Stimulated activated CD4-positive, alpha-beta T cell treated with anti-CD3 and anti-CD28 coated beads, TNF-alpha, amount 100 ng/mL, for 4 hours (primary cell): Measurements from ENCODE around the gene ARHGAP29.
A peak's percentile ranks its signal among the peaks of the same experiment; 100 is the strongest.

Source experiments
- DNase-seq, 3 experiments: peaks; one replicate each; pipeline ENCODE4 v3.0.0-alpha.2; 2020; ENCODE audit warnings: low read depth in 3 of 3

Gene ARHGAP29

DNA sequence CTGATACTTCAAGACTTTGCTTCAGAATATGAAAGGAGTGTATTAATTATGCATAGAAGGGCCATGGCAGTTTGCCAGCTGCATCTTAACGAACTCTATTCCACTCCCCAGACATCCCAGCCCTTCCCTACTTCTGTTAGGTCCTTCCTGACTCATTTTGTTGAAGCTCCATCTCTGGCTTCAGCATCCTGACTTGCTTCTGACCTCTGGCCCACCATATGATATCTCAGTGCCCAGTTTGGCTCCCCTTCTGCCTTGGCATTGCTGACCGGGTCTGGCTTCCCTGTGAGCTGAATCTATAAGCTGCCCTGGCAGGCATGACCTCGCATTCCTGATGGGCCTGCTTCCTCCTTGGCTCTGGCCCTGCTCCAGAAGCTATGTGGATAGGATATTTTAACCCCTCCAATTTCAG is 27.6 kb upstream of the ARHGAP29 start:
- DNase-seq, result no peak

DNA sequence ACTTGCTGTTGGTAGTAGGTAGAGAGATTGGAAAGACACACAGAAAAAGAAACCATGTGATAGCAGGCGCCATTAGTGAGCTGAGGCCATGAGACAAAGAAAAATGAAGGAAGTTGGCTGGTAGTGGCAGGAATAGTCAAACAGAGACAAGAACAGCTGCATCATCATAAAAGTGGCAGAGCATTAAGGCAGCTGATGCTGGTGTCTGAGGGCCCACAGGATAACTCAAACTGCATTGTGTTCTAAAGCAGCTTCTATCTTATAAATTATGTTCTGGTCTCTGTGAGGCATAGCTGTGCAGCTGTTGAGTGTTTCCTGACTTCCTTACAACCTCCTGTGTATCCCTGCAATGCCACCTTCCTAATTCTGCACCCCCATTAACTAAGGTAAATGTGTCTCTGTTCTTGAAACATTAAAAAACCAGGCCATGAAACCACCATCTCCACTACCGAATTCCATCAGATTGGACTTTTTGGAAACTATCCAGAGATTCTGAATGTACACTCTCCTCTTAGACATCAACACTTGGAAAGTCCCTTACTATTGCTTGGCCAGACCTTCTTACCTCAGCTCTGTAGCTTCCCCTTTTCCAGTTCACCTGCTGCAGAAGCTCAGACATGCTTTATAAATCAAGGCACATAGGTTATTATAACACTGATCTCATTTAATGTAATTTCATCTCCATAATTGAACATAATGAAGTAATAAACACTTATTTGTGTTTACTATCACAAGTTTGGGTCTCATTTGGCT is 23.4 kb upstream of the ARHGAP29 start:
- DNase-seq, result no peak

DNA sequence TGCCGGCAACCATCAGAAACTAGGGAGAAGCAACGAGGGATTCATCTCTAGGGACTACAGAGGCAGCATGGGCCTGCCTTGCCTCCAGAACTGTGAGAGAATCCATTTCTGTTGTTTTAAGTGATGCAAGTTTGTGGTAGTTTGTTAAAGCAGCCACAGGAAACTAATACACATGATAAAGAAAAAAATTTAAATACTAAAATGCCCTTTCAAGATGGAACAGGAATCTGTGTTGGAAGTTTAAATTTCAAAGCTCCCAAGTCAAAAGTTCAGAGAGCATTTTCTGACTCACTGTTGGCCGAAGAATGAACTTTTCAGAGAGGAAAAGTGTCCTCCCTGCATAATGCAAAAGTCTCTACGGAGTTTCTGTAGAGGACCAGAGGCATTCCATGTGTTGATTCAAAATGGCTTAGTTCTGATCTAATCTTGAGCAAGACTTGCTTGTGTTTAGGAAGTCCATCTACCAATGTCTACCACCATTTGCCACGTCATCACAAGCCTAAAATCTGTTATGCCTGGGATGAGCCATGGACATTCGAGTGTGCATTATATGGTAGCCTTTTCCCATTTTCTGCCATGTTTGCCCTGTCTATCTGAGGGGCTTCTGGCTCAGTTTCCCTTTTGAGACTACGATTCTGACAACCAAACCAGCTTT is 22.4 kb upstream of the ARHGAP29 start:
- DNase-seq, result no peak

DNA sequence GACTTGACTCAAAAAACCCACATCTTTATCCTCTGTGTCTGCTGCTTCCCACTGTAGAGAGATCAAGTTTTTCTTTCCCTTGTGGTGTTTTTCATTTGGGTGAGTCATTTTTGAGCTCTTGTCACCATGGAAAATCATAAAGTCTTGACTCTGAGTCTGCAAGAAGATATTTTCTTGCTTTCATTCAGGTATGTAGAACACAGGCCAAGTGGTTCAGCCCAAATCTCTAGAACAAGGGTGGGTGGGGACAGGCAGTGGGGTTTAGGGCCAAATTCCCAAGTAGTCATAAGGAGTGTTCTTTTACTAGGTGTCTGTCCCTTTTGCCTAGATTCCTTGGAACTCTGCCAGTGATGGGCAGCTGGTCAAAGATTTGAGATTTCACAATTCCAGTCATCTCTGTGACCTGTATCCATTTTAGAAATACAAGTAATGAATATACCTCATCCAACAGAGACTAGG is 21.5 kb upstream of the ARHGAP29 start:
- DNase-seq, result no peak

DNA sequence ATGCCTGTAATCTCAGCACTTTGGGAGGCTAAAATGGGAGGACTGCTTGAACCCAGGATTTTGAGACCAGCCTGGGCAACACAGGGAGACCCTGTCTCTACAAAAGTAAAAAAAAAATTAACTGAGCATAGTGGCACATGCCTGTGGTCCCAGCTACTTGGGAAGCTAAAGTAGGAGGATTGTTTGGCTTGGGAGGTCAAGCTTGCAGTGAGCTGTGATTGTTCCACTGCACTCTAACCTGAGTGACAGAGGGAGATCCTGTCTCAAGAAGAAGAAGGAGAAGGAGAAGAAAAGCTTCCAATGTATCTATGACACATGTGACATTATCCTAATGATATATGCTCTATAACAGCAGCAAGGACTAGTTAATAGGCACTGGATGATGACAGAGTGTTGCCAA is 20.1 kb upstream of the ARHGAP29 start:
- DNase-seq, result no peak

DNA sequence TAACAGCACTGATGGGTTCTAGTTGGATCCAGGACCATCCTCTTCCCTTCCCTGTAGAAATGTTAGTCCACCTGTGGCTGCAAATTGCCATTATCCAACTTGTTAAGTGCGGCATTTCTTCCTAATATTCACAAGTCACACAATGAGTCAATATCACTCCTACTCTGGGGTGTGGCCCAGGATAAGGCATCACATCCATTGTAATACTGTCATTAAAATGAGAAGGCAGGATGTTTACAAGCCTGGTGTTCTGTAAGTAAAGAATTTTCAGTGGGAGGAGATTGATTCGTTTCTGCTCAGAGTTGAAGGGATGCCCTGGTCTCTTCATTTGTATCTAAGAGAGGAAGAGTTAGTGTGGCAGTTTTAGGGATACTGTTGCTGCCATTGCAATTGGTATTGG is 18.1 kb upstream of the ARHGAP29 start:
- DNase-seq, result no peak

DNA sequence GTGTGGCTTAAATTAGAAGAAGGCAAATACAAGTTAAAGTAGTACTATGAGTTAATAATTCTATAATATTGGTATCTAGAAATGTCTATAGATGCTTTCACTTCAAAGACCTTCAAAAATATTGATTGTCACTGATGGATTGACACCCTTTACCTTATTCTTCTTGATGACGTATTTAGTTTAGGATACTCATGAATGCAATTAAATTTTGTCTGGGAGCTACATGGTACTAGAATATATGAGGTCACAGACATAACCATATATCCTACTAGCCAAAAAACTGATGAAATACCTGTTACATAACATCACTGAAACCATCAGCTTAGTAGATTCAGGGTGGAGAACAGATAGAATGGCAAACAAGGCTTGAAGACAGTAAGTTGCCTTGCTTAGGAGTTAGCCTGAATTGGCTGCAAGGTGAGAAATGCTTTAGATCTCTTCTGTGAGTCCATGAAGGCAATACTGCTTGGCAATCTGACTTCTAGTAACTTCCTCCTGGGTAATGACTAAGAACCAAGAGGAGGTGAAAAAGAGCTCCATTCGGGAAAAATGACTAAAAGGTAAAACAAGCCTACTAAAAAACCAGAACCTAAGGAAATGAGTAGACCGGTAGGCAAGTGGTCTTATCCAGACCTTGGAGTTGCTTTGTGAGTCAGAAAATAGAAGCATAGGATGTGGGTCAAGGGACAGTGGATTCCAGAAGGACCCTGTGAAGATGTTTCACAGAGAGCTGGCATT is 16.9 kb upstream of the ARHGAP29 start:
- DNase-seq, result no peak

DNA sequence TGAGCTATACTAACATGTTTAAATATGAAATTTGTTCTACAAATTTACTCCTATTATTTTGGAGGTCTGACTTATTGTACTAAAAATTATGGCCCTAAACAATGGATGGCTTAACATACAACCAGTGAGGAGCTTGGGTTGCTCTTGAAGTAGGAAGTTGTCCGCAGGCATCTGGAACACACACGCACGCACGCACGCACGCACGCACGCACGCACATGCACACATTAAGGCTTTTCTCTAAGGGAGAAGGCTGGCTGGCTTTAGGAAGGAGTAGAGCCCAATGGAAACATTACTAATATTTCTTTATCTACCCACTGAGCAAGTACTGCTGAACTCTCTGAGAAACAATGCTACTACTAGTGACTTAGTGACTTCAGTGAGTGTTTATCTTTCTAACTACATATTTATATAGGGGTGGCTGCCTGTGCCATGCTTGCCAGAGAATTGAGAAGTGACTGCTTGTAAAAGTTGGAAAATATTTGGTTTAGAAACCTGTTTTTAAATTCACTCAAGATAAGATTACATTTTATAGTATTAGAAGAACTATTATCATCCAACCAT is 16.2 kb upstream of the ARHGAP29 start:
- DNase-seq, result no peak

DNA sequence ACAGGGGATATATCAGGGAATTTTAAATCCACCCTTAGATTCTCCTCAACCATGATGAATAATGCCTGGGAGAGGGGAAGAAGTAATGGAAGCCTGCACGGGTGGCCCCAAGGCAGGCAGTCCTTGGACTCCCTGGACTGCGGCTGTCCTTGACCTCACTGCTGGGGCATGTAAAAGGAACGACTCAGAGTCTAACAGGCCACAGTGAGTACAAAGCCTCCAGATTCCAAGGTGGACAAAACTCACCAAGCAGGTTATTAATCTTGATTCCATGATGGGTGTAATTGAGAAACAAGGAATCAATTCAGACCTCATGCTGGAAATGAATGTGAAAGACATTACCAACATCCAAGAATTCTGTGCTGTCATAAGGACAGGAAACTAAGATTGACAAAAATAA is 13.0 kb upstream of the ARHGAP29 start:
- DNase-seq, result no peak

DNA sequence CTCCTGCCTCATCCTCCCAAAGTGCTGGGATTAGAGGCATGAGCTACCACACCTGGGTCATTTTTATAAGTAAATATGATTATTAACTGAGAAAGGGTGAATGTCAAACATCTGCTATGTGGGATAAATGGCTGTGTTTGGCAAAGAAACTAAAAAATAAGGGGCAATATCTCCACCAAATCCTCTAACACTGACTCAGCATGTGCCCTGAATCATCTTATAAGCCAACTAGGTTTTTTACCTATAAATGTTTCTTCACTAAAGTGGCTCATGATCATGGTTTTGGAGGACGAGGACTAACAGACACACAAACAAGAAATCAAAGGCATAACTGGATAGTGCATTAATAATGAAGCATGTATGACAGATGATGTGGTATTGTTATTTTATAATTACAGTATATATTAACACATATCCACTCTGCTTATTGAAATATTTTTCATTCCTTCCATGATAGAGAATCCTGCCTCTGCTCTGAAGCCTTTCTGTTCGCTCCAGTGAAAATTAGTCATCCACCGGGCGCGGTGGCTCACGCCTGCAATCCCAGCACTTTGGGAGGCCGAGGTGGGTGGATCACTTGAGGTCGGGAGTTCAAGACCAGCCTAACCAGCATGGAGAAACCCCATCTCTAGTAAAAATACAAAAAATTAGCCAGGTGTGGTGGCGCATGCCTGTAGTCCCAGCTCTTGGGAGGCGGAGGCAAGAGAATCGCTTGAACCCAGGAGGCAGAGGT is 11.7 kb upstream of the ARHGAP29 start:
- no peak for DNase-seq

DNA sequence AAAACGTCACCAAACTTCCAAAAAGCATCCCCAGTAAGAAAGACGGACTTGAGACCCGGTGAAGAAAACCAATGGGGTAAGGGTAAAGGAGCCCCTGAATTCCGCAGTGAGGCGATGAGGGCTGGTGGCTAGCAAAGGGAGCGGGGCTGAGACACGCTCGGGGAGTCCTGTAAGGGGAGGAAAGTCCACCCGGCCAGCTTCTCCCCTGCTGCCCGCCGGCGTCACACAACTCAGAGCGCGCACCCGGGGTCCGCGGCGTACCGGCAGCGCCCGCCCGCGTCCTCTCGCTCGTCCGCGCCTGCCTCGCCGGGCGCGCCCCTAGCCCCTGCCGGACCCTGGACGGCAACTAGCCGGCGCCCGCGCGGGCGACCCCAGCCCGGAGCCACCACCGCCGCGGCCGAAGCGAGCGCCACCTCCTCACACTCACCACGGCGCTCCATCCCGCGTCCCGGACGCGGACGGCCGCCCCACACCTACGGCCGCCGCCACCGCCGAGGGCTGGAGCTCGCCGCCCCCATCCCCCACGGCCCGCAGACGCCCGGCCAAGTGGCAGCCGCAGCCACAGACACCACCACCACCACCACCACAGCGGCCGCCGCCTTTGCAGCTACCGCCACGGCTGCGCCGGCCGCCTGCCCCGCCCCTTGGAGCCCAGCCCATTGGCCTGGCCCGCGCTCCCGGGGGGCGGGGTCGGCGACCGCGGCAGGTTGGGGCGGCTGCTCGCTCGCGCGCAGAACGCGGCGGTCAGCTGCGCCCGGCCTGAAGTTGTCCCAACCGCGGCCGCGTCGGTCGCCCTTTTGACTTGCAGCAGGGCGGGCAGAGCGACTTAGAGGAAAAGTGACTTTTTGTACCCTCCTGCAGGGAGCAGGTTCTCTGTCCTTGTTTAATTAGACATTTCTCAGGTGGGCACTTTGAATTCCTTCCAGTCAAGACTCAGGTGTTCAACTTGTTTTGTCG is 10.0 kb upstream of the ARHGAP29 start:
- peak in 1 of 3 experiments; percentile 6 for DNase-seq

DNA sequence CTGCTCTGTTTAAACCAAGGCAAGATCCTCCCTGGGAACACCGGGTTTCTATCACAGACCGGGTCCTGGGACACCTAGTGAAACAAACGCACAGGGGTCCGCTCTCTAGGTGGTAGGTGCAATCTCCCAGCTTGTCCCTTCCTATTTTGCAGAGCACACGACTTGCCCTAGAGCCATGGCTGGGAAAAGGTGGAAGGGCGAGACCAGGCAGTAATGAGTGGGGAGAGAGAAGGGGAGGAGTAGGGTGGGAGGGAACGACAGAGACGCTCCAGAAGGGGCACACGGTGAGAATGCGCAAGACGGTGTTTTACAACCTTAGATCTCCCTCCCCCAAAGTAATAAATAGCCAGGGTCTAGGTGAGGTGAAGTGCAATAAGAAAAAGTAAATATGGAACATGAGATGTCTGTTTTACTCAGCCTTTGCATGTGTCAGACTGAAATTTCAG is 9.3 kb upstream of the ARHGAP29 start:
- no peak for DNase-seq

DNA sequence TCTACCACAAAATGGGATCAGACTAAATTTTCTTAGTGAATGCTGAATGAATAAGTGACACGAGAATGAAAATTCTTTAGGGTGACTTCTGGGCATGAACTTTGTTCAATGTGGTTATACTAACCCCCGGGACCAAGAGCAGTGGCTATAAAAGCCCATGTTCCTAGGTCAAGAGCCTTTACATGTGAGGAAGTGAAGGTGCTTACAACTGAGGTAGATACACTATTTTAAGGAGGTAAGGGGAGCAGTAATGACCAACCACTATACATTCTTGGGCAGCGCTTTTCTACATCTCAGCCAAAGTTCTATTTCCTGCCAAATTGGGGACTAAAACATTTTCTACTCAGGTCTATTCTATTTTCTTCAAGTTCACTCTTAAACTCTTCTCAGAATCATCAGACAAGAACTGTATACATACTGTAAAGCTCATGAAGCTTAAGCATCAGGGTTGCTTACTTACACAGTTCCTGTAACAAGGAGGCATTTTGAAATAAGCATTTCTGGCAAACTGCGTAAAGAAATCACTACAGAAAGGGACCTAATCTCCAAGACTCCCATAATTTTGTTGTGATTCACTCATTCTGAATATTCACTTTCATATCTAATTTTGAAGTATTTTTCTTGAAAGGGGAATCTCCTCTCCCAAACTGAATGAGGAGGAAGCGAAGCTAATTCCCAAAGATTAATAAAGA is 8.5 kb upstream of the ARHGAP29 start:
- no peak for DNase-seq

DNA sequence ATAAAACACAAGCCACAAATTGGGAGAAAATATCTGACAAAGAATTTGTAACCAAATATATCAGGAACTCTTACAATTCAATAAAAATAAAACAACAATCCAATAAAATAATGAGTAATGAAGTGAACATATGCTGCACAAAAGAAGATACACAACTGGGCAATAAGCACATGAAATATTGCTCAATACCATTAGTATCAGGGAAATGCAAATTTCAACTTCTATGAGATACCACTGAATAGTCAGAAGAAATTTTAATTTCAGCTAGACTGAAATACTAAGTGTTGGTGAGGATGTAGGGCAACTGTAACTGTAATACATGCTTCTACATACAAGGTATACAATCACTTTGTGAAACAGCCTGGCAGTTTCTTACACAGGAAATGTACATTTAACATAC is 7.4 kb upstream of the ARHGAP29 start:
- no peak for DNase-seq

DNA sequence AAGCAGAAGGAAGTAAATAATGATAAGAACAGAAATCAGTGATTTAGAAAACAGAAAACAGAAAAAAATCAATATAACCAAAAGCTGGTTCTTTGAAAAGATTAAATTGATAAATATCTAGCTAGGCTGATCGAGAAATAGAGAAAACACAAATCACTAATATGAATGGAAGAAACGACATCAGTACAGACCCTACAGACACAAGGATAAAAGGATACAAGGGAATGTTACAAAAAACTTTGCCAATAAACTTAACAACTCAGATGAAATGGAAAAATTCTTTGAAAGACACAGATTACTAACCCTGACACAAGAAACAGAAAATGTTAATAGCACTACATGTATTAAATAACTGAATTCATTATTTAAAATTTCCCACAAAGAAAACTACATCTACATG is 6.3 kb upstream of the ARHGAP29 start:
- DNase-seq, result no peak

DNA sequence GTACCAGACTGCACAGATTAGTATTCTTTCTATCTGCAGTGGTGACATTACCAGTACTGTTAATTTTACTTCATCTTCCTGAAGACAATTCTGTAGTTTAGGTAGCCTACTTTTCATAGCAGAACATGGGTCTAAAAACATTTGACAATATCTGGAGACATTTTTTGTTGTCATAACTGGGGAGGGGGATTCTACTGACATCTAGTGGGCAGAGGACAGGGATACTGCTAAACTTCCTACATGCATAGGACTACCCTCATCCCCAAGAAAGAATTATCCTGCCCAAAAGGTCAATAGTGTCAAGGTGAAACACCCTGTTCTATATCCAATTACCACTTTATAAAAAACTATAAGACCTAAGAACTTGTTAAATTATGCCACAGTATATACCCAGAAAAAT is 3.4 kb upstream of the ARHGAP29 start:
- DNase-seq, result no peak

DNA sequence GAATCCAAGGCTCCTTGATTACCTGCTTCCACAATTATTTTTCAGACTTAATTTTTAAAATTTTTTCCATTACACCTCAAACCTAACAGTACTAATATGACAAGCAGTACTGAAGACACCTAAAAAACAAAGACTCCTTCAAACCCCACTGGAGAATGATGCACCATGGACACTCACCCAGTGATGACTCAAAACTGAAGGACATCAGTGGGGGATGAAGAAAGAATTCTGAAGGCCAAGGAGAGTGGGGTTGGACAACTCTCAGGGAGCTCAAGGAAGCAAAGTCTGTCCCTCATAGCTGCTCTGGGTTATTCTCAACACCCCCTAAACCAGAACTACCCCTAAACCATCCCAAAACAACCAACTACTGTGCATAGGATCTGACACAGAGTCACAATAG is 2.4 kb upstream of the ARHGAP29 start:
- no peak for DNase-seq

DNA sequence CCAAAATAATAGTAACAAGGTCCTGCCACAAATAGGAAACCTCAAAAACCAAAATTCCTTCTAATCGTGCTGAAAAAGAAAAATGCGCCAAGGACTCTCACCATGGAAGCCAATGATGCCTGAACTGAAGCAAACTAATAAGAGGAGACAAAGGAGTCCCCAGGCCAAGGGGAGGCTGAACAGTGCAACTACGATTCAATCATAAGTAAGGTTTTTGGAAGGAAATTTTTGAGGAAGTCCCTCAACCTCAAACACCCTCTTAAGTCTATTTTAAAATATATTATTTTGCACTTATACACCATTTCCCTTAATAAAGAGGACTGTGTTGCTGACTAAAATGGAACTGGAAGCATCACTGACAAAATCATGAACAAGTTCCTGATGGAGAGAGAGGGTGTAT is 1.7 kb upstream of the ARHGAP29 start:
- no peak for DNase-seq

DNA sequence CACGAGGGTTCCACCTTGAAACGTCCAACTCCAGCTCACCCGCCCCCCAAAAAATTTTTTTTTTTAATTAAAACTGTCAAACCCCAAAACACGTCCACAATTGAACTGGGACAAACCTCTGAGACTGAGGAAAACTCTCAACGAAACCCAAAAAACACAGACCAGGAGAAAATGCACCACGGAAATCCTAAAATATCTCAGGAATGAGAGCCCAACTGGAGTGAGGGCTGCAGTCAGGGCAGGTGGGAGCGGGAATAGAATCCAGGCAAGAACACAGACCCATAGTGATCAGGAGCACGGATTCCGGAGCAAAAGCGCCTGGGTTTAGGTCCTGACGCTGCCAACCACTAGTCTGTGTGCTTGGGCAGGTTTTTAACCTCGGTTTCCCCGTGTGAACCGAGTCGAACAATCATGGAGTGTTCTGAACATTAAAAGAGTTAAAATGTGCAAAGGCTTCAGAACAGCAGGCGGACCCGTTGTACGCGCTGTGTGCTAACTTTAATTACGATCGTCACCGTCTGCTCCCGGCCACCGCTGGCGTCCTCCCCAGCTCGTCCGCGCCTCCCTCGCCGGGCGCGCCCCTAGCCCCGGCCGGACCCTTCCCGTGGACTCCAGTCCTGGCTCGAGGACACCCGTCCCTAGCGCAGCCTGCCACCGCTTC is 624 bp downstream of the ARHGAP29 start:
- DNase-seq, result no peak
